LNCaP clone FGC (cell line): Measurements from ENCODE around the gene ZNF618.

Experiments
- DNase-seq: peaks from one replicate; pipeline ENCODE4 v3.0.0-alpha.2; 2011; ENCODE audit warnings: low read depth
- H3K4me3 ChIP-seq: 2 replicates; pipeline ENCODE4 v1.5.1; 2011; ENCODE audit warnings: mild to moderate bottlenecking, low read depth, low read length, control low read depth
- CTCF ChIP-seq: IDR thresholded peaks from 2 replicates; pipeline ENCODE4 v1.5.1; 2012; ENCODE audit warnings: mild to moderate bottlenecking; ENCODE audit not compliant: control insufficient read depth, insufficient read depth; ENCODE audit errors: extremely low read depth

ZNF618 gene

GRCh38 chr9:113919871-113920270 is 43.8 kb downstream of the ZNF618 start:
- no peak for TF ChIP-seq CTCF
- H3K4me3 ChIP-seq: no peak overlapping the region
- no peak for DNase-seq

GRCh38 chr9:113920872-113921271 is 44.8 kb downstream of the ZNF618 start:
- DNase-seq: no peak
- H3K4me3 ChIP-seq: no peak overlapping the region
- TF ChIP-seq CTCF: no peak

GRCh38 chr9:113921396-113921925 is 45.4 kb downstream of the ZNF618 start:
- no peak for TF ChIP-seq CTCF
- no peak for DNase-seq
- H3K4me3 ChIP-seq: no peak overlapping the region

GRCh38 chr9:113922160-113922559 is 46.1 kb downstream of the ZNF618 start:
- H3K4me3 ChIP-seq: peak overlapping the region; percentile 30
- peak; percentile 69 for DNase-seq
- TF ChIP-seq CTCF: no peak

GRCh38 chr9:113926211-113926610 is 50.1 kb downstream of the ZNF618 start:
- no peak for DNase-seq
- TF ChIP-seq CTCF: no peak
- H3K4me3 ChIP-seq: no peak overlapping the region

GRCh38 chr9:113927277-113927676 is 51.2 kb downstream of the ZNF618 start:
- DNase-seq: no peak
- no peak overlapping the region for H3K4me3 ChIP-seq
- no peak for TF ChIP-seq CTCF

GRCh38 chr9:113928269-113928668 is 52.2 kb downstream of the ZNF618 start:
- TF ChIP-seq CTCF: no peak
- no peak overlapping the region for H3K4me3 ChIP-seq
- DNase-seq: no peak
